Cardiac fibroblast (primary cell): ENCODE results near the gene MRNIP.

Experiments
- DNase-seq, 2 donors: peaks; one replicate each; pipeline versions ENCODE4 v3.0.0 to v3.0.0-alpha.2; 2010; ENCODE audit warnings: low read depth in 2 of 2
- H3K4me3 ChIP-seq, 2 donors: replicated peaks in 1 of 2; 1 replicate in 1 of 2; 2 replicates in 1 of 2; pipeline ENCODE4 v1.5.1; 2011; ENCODE audit warnings: low read depth in 2 of 2, low read length in 2 of 2, mild to moderate bottlenecking in 2 of 2, moderate library complexity in 1 of 2
- CTCF ChIP-seq: IDR thresholded peaks from one replicate; pipeline ENCODE4 v1.5.1; 2011; ENCODE audit warnings: low read depth, mild to moderate bottlenecking, low read length, inconsistent platforms

MRNIP gene

GRCh38 chr5:179895861-179896260 lies 37.2 kb upstream of the MRNIP start:
- TF ChIP-seq CTCF = no peak
- H3K4me3 ChIP-seq = no peak overlapping the region
- no peak for DNase-seq

- TF ChIP-seq CTCF = no peak
- DNase-seq = no peak
- no peak overlapping the region for H3K4me3 ChIP-seq
These were observed 35.6 kb upstream of the MRNIP start for GRCh38 chr5:179893958-179894895.

GRCh38 chr5:179893076-179893957 lies 34.7 kb upstream of the MRNIP start:
- no peak for DNase-seq
- no peak for TF ChIP-seq CTCF
- H3K4me3 ChIP-seq = no peak overlapping the region

- no peak for TF ChIP-seq CTCF
- DNase-seq = no peak
- H3K4me3 ChIP-seq = no peak overlapping the region
These were observed 33.6 kb upstream of the MRNIP start for GRCh38 chr5:179892255-179892654.

- no peak for DNase-seq
- H3K4me3 ChIP-seq = no peak overlapping the region
- no peak for TF ChIP-seq CTCF
These were observed 32.4 kb upstream of the MRNIP start for GRCh38 chr5:179890751-179891682.

- H3K4me3 ChIP-seq = no peak overlapping the region
- no peak for TF ChIP-seq CTCF
- no peak for DNase-seq
These were observed 31.3 kb upstream of the MRNIP start for GRCh38 chr5:179889885-179890284.
